CD4-positive, alpha-beta T cell treated with Interleukin-6 at 100 ng/mL for 8 hours (primary cell): Measurements from ENCODE around the gene ZNF420.
"Not testable (repeated sequence)": the region's sequence is repeated elsewhere in the genome, so short reads cannot be mapped to it uniquely, and the experiment has no call there.

Experiments used
- DNase-seq: peaks from one replicate; pipeline ENCODE4 v3.0.0-alpha.2; 2020; ENCODE audit warnings: mixed read lengths, low spot score

ZNF420 gene

DNA sequence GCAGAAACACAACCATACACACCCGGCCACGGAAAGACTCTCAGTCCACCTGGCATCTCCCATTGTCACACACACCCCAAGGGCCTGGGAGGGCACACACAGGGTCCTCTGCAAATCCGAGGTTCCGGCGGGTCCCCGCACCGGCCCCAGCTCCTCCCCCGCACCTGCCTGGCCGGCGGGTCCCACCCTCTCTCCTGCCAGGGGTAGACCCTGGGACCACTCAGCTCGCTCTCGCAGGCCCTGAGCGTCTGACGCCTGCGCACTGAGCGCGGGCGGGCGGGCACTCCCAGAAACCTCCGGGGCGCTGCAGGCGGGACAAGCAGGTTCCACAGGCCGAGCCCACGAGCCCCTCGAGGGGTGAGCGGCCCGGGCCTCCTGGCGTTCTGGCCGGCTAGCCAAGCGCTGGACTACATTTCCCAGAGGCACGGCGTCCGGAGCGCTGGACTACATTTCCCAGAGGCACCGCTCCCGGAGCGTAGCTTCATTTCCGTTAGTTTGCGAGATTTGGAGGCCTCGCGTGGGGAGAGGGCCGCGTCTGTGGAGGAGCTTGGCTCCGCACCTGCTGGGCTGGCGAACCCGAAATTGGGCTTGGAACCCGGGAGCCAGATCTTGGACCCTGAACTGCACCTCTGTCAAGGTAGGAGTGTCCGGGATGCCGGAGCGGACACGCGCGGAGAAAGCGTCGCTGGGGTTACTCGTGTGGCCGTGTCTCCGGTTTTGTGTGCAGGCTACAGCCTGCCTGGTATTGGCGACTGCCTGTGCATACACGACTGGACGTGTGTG, at the start of gene ZNF420:
TSS of gene ZNF420 (plus strand) at position 500 of the 783 bp plus-strand sequence. CDS start 10,686 bp downstream, outside the sequence.
- peak; percentile 90 for DNase-seq

DNA sequence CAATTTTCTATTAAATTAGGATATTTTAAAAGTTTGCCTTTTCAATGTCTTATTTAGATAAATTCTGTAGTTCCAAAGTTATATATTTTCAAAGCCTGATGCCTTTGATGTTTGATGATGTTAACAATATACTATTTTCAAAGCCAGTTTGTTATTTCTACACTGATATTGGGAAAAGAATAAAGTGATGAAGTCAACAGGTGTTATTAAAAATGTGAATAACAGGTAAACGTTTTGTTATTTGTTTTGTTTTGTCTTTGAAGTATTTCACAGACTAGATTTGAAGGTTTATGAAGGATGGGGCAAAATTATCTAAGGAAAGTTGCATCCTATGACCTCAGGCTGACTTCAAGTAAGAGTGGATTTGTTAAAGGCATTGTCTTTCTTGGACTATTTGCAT, 33.1 kb upstream of the ZNF420 start:
- DNase-seq: no peak

DNA sequence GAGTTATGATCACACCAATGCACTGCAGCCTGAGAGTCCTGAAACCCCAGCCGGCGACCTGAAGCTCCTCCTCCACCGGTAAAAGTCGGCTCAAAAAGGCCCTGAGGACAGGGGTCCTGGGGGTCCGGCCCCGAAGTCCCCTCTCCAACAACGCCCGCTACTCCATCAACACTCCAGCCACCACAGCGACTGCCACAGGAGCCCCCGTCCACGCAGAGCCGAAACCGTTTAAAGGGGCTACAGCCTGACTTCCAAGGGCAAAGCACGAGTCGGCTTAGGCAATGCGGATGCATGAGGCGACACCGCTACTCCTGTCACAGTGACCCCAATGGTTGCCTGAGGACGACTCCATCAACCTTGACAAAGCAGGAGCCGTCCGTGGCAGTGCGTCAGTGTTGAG, 22.9 kb upstream of the ZNF420 start:
- DNase-seq: no peak

DNA sequence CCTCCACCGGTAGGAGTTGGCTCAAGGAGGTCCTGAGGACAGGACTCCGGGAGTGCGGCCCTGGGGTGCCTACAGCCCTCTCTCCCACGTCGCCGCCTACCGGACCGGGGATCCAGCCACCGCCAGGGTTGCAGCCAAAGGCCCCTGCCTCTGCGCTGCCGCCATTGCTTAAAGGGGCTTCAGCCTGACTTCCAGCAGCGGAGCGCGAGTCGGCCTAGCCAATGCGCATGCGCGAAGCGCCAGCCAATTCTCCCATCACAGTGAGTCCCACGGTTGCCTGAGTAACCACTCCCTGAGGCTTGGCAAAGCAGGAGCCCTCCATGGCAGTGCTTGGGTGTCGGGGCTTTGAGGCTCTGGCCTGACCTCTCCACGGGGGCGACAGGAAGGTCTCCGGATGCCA, 21.5 kb upstream of the ZNF420 start:
- no peak for DNase-seq

DNA sequence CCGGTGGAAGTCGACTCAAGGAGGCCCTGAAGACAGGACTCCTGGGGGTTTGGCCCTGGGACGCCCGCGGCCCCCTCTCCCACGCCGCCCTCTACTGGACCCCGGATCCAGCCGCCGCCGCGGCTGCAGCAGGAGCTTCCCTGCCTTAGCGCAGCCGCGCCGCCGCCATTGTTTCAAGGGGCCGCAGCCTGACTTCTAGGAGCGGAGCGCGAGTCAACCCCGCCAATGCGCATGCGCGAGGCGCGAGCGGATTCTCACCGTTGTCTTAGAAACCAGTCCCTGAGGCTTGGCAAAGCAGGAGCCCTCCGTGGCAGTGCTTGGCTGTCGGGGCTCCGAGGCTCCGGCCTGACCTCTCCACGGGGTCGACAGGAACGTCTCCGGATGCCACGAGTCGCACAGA, 19.1 kb upstream of the ZNF420 start:
- no peak for DNase-seq

DNA sequence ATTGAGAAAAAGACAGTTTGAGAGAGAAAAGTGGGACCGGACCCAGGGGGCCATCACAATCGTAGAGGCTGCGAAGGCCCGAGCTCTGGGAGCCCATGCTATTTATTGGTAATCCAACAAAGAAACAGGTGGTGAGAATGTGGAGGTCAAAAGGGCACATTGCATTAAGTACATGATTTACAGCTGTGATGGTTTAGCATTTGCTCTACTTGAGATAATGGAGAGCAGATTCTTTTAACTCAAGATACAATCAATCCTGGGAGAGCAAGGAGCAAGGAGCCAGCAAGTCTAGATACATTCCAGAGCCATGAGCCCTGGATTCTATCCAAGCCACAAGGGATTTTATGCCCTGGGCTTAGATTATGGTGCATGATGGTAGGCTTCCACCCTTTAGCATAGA, 13.3 kb upstream of the ZNF420 start:
- not testable (repeated sequence) for DNase-seq

DNA sequence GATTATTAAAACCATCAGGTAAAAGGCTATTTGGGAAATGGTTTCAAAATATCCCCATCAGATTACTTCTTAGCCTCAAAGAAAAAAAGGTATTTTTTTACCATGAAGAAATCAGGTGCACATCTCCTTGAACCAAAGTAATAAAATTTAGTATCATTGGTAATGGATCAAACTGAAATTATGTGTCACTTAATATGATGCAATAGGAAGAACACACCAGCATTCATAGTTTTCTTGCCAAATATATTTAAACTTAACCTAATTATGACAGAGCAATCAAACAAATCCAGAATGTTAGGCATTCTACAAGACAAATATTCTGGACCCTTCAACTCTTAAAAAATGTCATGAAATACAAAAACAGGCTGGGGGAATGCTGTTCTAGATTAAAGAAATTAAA, 4.1 kb upstream of the ZNF420 start:
- DNase-seq: no peak

DNA sequence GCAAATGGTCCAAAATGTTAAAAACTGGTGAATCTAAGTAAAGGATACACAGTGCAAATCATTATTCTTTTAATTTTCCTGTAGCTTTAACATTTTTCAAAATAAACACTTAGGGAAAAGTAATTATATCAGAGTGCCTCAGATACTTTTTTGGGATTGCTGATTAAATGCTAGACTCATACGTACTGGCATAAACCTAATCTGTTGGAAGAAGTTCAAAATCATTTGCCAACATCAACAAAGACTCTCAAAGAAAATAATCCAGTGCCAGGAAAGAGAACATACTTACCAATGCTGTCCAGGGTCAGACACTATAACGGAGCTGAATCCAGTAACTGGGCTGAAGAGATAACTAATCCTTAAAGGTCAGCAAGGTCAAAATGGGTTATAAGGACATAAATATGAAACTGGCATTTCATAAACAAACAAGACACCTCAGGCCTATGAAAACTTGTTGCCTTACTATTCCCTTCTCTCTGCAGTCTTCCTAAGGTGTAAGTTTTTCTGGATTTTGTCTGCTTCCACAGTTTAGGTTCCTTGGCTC, 3.3 kb upstream of the ZNF420 start:
- DNase-seq: no peak

DNA sequence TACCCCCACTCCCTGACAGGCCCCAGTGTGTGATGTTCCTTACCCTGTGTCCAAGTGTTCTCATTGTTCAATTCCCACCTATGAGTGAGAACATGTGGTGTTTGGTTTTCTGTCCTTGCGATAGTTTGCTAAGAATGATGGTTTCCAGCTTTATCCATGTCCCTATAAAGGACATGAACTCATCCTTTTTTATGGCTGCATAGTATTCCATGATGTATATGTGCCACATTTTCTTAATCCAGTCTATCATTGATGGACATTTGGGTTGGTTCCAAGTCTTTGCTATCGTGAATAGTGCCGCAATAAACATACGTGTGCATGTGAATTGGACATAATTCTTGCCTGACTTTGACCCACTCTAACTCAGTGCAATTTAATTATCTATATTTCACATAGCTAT, 1.7 kb upstream of the ZNF420 start:
- DNase-seq: not testable (repeated sequence)

DNA sequence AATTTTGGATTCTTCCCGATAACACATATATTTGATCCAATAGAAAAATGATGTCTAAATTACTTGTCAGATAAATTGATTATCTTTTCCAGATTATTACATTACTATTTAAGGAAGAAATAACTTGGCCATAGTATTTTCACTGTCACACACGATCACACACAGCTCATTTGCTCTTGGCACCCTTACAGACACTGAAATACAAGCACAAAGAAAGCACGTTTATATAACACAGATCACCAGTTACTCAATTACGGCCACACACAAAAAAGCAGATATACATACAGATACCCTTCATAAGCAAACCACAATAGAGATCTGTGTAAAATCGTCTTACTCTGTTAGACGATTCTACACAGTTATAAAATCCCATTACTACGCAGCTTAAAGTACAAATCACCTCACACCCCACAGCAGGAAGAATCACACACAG, 716 bp upstream of the ZNF420 start:
- DNase-seq: no peak

DNA sequence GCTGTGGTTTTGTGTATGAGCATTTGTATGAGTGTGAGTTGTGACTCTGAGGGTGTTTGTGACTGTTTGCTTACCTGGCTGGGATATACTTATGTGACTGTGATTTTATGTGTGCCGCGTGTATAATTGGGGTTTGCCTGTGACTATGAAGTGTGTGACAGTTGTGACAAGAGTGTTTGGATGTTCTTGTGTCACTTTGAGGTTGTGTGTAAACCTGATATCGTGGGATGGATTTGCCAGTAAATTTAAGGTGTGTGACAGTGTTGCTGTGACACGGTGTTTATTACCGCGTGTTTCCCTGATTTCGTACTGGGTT, 442 bp downstream of the ZNF420 start:
- no peak for DNase-seq

DNA sequence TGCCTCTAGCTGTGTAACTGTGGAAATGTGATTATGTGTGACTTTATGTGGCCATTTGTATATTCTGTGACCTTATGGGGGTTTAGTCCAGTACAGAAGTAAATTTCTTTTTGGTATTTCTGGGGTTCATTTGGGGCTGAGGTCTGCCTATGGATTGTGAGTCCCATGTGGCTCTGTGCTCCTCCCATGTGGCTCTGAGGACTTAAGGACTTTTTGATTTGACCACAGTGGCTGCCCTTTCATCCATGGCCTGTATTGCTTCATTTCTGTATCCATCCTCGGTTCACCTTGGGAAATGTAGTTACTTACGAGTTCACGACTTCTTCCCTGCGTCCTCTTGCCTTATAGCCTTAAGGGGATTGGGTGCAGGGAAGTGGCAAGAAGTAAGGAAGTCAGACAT, 1.0 kb downstream of the ZNF420 start:
- no peak for DNase-seq

DNA sequence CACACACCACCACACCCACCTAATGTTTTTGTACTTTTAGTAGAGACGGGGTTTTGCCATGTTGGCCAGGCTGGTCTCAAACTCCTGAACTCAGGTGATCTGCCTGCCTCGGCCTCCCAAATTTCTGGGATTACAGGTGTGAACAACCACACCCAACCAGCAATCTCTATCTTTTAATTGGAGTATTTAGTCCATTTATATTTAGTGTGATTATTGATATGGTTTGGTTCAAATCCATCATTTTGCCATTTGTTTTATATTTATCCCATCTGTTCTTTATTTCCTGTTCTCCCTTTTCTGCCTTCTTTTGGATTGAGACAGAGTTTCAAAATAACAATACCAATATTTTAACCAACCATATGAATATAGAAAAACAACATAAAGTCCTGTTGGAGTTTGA, 4.1 kb downstream of the ZNF420 start:
- DNase-seq: no peak

DNA sequence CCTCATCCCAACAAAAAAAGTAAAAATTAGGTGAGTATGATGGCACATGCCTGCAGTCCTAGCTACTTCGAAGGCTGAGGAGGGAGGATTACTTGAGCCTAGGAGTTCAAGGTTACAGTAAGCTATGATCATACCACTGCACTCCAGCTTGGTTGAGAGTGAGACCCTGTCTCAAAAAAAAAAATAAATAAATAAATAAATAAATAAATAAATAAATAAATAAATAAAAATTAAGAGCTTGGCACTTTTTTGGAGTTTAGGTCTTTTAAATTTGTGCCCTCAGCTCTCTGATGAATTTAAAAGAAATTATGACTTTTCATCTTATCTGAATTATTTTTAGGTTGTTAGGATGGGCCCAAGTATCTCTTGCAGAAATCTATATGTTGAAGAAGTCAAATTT, 8.9 kb downstream of the ZNF420 start:
- DNase-seq: no peak

DNA sequence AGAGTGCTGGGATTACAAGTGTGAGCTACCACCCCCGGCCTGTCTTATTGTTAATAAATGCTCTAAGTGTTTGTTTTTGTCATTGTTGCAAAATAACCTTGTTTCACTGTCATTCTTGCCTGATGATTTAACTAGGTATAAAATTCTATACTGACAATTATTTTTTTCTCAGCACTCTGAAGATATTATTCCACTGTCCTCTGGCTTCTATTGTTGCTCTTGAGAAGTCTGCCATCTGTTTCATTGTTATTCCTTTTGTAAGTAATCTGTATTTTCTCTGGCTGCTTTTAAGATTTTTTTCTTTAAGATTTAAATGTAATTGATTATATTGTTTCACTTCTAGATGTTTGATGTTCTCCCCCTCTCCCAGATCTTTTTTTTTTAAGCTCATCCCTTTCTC, 17.6 kb downstream of the ZNF420 start:
- DNase-seq: no peak

DNA sequence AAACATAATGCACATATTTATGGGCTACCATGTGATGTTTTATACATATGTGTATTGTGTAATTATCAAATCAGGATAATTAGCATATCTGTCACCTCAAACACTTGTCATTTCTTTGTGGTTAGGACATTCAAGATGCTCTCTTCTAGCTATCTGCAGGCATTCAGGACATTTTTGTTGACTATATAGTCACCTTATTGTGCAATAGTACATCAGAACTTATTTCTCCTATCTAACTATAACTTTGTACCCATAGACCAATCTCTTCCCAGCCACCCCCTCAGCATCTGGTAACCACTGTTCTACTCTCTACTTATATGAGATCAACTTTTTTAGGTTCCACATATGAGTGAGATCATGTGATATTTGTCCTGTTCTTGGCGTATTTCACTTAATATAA, 20.3 kb downstream of the ZNF420 start:
- no peak for DNase-seq

DNA sequence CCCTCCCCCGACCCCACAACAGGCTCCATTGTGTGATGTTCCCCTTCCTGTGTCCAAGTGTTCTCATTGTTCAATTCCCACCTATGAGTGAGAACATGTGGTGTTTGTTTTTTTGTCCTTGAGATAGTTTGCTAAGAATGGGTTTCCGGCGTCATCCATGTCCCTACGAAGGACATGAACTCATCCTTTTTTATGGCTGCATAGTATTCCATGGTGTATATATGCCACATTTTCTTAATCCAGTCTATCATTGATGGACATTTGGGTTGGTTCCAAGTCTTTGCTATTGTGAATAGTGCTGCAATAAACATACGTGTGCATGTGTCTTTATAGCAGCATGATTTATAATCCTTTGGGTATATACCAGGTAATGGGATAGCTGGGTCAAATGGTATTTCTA, 25.9 kb downstream of the ZNF420 start:
- not testable (repeated sequence) for DNase-seq

DNA sequence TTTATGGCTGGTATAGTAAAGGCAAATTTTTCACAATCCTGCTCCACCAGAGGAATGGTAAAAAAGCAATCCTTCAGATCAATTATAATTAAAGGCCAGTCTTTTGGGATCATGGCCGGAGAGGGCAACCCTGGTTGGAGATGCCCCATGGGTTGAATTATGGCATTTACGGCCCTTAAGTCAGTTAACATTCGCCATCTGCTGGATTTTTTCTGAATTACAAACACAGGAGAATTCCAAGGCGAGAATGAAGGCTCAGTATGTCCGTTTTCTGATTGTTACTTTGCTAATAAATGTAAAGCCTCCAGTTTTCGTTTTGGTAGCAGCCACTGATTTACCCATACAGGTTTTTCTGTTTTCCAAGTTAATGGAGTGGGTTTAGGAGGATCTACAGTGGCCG, 33.5 kb downstream of the ZNF420 start:
- not testable (repeated sequence) for DNase-seq

DNA sequence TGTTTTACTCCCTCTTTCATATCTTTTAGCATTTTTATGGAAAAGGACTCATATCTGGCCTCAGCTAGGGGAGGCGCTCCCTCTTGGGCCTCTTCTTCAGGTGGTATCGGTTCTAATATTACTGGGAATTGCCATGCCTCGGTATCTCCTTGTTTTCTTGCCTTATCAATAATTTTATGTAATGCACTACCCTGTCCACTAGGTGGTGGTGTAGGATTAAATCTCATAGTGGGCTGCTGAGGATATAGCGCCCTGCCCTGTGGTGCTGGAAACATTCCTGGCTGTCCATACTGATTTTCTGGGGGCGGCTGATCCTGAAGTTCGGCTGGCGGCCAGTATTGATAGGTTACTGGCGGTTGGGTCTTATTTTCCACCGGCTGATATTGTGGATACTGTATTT, 35.8 kb downstream of the ZNF420 start:
- DNase-seq: no peak

DNA sequence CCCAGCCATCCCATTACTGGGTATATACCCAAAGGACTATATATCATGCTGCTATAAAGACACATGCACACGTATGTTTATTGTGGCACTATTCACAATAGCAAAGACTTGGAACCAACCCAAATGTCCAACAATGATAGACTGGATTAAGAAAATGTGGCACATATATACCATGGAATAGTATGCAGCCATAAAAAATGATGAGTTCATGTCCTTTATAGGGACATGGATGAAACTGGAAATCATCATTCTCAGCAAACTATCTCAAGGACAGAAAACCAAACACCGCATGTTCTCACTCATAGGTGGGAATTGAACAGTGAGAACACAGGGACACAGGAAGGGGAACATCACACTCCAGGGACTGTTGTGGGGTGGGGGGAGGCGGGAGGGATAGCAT, 43.9 kb downstream of the ZNF420 start:
- DNase-seq: not testable (repeated sequence)

DNA sequence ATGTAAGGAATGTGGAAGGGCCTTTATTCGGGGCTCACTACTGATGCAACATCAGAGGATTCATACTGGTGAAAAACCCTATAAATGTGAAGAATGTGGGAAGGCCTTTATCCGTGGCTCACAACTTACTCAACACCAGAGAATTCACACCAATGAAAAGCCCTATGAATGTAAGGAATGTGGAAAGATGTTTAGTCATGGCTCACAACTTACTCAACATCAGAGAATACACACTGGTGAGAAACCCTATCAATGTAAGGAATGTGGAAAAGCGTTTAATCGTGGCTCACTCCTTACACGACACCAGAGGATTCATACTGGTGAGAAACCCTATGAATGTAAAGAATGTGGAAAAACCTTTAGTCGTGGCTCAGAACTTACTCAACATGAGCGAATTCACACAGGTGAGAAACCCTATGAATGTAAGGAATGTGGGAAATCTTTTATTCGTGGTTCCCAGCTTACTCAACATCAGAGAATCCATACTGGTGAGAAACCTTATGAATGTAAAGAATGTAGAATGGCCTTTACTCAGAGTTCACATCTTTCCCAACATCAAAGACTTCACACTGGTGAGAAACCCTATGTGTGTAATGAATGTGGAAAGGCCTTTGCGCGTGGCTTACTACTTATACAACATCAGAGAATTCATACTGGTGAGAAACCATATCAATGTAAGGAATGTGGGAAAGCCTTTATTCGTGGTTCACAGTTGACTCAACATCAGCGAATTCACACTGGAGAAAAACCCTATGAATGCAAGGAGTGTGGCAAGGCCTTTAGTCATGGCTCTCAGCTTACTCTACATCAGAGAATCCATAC, 50.0 kb downstream of the ZNF420 start:
- DNase-seq: no peak

DNA sequence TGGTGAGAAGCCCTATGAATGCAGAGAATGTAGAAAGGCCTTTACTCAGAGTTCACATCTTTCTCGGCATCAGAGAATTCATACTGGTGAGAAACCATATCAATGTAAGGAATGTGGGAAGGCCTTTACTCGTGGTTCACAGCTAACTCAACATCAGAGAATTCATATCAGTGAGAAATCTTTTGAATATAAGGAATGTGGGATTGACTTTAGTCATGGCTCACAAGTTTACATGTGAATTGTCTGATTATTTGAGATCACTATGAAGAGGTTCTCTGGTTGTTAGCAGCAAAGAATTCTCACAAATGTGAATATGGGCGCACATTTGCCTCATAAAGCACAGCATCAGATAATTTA, 50.6 kb downstream of the ZNF420 start:
- DNase-seq: no peak

DNA sequence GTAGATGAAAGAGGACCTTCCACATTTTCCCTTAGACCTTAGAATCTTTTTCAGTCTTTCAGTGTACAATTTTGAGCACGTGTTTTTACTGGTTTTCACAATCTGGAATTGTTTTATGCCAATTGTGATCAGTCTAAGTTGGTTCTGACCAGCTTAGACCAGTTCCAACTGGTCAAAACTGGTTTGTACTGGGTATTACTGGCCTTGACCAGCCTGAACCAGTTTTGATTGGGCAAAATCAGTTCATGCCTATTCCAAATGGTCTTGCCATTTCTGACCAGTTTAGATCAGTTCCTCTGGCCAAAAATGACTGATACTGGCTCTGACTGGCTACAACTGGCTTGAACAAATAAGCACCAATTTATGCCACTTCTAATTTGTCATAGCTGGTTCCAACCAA, 57.9 kb downstream of the ZNF420 start:
- DNase-seq: no peak
